Ishikawa (cell line): ENCODE measurements around the gene NDUFB3.

Source experiments
- CEBPB ChIP-seq: IDR thresholded peaks from 2 replicates; pipeline ENCODE4 v1.6.1; 2012
- CREB1 ChIP-seq: IDR thresholded peaks from 2 replicates; pipeline ENCODE4 v1.6.1; 2012; ENCODE audit warnings: low read depth
- EGR1 ChIP-seq: IDR thresholded peaks from 2 replicates; pipeline ENCODE4 v1.6.1; 2012
- EP300 ChIP-seq: IDR thresholded peaks from 2 replicates; pipeline ENCODE4 v1.6.1; 2012; ENCODE audit warnings: borderline replicate concordance
- FOXM1 ChIP-seq: IDR thresholded peaks from 2 replicates; pipeline ENCODE4 v1.6.1; 2012; ENCODE audit warnings: low read depth, borderline replicate concordance
- NFIC ChIP-seq: IDR thresholded peaks from 2 replicates; pipeline ENCODE4 v1.6.1; 2012
- RAD21 ChIP-seq: IDR thresholded peaks from 2 replicates; pipeline ENCODE4 v1.6.1; 2012; ENCODE audit warnings: low read depth
- TAF1 ChIP-seq: IDR thresholded peaks from 2 replicates; pipeline ENCODE4 v1.6.1; 2012; ENCODE audit warnings: low read depth, mild to moderate bottlenecking
- TCF12 ChIP-seq: IDR thresholded peaks from 2 replicates; pipeline ENCODE4 v1.6.1; 2012; ENCODE audit warnings: low read depth
- TEAD4 ChIP-seq: IDR thresholded peaks from 2 replicates; pipeline ENCODE4 v1.6.1; 2012
- YY1 ChIP-seq: IDR thresholded peaks from 2 replicates; pipeline ENCODE4 v1.6.1; 2012; ENCODE audit warnings: low read depth
- ZBTB7A ChIP-seq: IDR thresholded peaks from 2 replicates; pipeline ENCODE4 v1.6.1; 2012; ENCODE audit warnings: low read depth
- TF ChIP-seq, protein P1 (sequence below): IDR thresholded peaks from 2 replicates; pipeline ENCODE4 v1.6.1; 2012
- TF ChIP-seq, protein P2 (sequence below): IDR thresholded peaks from 2 replicates; pipeline ENCODE4 v1.6.1; 2012; ENCODE audit warnings: low read depth, mild to moderate bottlenecking
- TF ChIP-seq, protein P3 (sequence below): IDR thresholded peaks from 2 replicates; pipeline ENCODE4 v1.6.1; 2012

Gene NDUFB3

DNA sequence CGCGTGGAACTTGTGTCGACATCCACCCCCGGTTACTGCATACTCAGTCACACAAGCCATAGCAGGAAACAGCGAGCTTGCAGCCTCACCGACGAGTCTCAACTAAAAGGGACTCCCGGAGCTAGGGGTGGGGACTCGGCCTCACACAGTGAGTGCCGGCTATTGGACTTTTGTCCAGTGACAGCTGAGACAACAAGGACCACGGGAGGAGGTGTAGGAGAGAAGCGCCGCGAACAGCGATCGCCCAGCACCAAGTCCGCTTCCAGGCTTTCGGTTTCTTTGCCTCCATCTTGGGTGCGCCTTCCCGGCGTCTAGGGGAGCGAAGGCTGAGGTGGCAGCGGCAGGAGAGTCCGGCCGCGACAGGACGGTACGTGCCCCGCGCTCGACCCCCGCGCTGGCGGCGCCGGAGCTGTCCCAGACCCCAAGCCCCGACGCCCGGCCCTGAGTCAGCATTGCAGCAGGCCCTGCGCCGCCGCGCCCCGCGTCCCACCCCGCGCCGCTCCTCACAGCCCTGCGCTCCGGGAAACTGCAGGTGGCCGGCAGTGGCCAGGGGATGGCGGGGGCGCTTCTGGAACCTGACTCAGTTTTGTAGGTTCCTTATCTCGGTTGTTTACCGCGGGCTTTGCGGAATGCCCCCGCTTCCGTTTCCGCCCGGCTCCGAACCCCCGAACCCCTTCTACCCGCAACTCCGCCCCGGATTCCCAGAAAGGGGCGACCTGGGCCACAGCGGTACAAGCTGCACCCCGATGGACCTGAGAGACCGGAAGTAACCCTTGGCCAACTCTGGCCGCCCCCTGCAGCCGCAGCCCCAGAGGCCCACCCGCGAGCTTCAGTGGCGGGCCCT is 44.5 kb downstream of the NDUFB3 start, which contains the start of gene CFLAR:
CFLAR (plus strand) TSS at position 50 of the 844 bp plus-strand sequence. CDS start 13,702 bp downstream, outside the sequence.
- TF ChIP-seq TAF1, result peak; percentile 12; the same call in 1 of the 2 replicates
- TF ChIP-seq, protein P1, sequence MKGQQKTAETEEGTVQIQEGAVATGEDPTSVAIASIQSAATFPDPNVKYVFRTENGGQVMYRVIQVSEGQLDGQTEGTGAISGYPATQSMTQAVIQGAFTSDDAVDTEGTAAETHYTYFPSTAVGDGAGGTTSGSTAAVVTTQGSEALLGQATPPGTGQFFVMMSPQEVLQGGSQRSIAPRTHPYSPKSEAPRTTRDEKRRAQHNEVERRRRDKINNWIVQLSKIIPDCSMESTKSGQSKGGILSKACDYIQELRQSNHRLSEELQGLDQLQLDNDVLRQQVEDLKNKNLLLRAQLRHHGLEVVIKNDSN, result no peak
- 0 out of 2 replicates have a peak, but pooled peaks have one; percentile 27 for TF ChIP-seq EGR1
- TF ChIP-seq, protein P2, sequence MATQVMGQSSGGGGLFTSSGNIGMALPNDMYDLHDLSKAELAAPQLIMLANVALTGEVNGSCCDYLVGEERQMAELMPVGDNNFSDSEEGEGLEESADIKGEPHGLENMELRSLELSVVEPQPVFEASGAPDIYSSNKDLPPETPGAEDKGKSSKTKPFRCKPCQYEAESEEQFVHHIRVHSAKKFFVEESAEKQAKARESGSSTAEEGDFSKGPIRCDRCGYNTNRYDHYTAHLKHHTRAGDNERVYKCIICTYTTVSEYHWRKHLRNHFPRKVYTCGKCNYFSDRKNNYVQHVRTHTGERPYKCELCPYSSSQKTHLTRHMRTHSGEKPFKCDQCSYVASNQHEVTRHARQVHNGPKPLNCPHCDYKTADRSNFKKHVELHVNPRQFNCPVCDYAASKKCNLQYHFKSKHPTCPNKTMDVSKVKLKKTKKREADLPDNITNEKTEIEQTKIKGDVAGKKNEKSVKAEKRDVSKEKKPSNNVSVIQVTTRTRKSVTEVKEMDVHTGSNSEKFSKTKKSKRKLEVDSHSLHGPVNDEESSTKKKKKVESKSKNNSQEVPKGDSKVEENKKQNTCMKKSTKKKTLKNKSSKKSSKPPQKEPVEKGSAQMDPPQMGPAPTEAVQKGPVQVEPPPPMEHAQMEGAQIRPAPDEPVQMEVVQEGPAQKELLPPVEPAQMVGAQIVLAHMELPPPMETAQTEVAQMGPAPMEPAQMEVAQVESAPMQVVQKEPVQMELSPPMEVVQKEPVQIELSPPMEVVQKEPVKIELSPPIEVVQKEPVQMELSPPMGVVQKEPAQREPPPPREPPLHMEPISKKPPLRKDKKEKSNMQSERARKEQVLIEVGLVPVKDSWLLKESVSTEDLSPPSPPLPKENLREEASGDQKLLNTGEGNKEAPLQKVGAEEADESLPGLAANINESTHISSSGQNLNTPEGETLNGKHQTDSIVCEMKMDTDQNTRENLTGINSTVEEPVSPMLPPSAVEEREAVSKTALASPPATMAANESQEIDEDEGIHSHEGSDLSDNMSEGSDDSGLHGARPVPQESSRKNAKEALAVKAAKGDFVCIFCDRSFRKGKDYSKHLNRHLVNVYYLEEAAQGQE, result no peak
- TF ChIP-seq CEBPB, result no peak
- TF ChIP-seq CREB1, result no peak
- 0 out of 2 replicates have a peak, but pooled peaks have one; percentile 30 for TF ChIP-seq TEAD4
- peak; percentile 31; the same call in 1 of the 2 replicates for TF ChIP-seq FOXM1
- TF ChIP-seq NFIC, result peak; percentile 7; the same call in 1 of the 2 replicates
- TF ChIP-seq, protein P3, sequence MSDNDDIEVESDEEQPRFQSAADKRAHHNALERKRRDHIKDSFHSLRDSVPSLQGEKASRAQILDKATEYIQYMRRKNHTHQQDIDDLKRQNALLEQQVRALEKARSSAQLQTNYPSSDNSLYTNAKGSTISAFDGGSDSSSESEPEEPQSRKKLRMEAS, result peak; percentile 47; the same call in 1 of the 2 replicates
- TF ChIP-seq EP300, result no peak
- no peak for TF ChIP-seq RAD21
- peak; percentile 82 for TF ChIP-seq YY1
- peak; percentile 33; the same call in 1 of the 2 replicates for TF ChIP-seq TCF12
- peak; percentile 73 for TF ChIP-seq ZBTB7A

DNA sequence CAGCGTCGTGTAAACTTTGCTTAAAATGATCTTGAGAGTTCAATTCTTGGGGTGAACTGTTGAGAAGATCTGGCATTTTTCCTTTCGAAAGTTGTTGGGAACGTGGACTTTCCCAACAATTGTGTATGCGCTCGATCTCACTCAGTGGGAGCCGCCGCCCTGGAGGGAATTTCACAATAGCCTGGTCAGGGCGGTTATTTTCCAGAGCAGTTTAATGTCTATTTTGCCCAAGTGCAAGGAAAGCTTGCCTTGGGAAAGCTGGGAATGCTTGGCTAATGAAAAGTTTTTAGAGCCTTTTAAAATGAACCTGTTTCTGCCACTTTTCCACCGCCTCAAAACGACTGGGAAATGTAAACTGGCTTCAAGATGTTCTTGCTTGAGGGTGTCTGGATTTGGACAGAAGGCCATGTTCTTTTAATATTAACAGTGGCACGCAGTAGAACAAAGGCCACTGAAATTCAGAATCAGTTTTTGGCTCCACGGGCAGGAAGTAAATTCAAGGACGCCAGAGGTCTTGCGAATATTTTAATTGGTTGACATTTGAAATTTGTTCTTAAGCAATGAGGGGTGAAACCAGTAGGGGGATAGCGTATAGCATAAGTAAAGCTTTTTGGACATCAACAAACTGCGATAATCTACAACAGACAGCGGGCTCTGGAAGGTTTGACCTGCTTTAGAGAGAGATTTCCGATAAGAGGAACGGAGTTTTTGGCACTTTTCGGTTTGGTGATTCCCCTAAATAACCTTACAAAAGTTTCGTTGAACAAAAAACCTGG is 45.3 kb downstream of the NDUFB3 start:
- TF ChIP-seq CEBPB (peak; percentile 96), EP300 (no peak), CREB1 (no peak)
- TF ChIP-seq, protein P2, result no peak

DNA sequence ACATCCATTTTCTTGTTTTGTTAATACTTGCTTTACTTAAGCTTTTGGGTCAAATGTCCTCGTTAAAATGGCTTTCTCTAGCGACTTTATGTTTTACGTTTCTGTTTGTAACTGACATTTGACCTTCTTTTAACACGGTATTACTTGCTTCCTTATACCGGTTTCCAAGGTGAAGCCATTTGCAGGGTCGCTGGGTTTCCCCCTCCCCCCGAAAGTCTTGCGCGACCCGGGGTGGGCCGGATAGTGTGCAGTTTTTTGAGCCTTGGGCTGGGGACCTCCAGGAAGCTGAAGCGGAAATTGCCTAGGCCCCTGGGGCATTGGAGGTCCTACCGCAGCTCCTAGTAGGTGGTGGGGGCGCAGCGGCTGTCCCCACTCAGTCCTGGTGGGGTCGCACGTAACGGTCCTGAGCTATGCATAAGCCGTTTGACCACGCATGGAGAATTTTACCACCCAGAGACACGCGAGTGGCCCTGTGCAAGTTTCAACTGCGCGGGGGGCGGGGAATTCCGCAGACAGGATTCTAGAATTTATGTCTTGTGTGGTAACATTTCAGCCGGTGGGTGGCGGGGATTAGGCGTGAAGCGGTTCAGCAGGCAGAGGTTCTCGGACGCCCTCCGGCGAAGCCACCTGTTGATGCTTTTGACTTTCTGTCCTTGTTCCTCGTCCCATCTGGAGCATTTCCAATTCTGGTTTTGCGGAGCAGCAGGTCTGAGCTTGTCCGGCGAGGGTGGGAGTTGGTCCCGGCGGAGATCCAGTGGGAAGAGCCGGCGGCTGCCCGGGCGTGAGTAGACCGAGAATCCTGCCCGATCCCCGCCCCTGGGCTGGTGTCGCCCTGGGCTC is 46.5 kb downstream of the NDUFB3 start:
- peak; percentile 62 for TF ChIP-seq CEBPB
- 0 out of 2 replicates have a peak, but pooled peaks have one; percentile 25 for TF ChIP-seq TAF1
- TF ChIP-seq, protein P1, result no peak
- peak; percentile 40; the same call in 1 of the 2 replicates for TF ChIP-seq YY1
- no peak for TF ChIP-seq EGR1
- TF ChIP-seq ZBTB7A, result peak; percentile 65
- TF ChIP-seq FOXM1, result no peak
- TF ChIP-seq TEAD4, result peak; percentile 63
- peak; percentile 18; the same call in 1 of the 2 replicates for TF ChIP-seq EP300
- no peak; the same call in 1 of the 2 replicates for TF ChIP-seq RAD21
- TF ChIP-seq, protein P3, result peak; percentile 70; the same call in 1 of the 2 replicates
- TF ChIP-seq CREB1, result no peak
- peak; percentile 64; the same call in 1 of the 2 replicates for TF ChIP-seq NFIC
- TF ChIP-seq, protein P2, result no peak
- no peak for TF ChIP-seq TCF12
